Body of pancreas (tissue), 4 donors: ENCODE results near the gene PHACTR3.

Experiments
- CTCF ChIP-seq, 7 experiments: fragments of 450-650 bp in 4 of 7; fragments of 200-600 bp in 3 of 7; sonication (generic) in 3 of 7; IDR thresholded peaks; one replicate each; pipeline ENCODE4 v1.5.1; 2016 to 2019; ENCODE audit warnings: antibody characterized with exemption in 7 of 7
- POLR2A ChIP-seq, 3 donors: fragments of 450-650 bp; IDR thresholded peaks; one replicate each; pipeline ENCODE4 v1.6.1; 2016; ENCODE audit warnings: antibody characterized with exemption in 3 of 3, mild to moderate bottlenecking in 2 of 3

GRCh38 chr20:59559024-59559817 is 45.1 kb upstream of the PHACTR3 start:
- TF ChIP-seq CTCF (IDR thresholded peaks at IDR 0.05) (no peak), POLR2A (IDR thresholded peaks at IDR 0.05) (no peak)
